SIG-M5 (cell line): ENCODE results near the gene ASXL2.
"Not testable (repeated sequence)": the region's sequence is repeated elsewhere in the genome, so short reads cannot be mapped to it uniquely, and the experiment has no call there.

Experiments
- DNase-seq: peaks from one replicate; lab custom pipeline; 2025; lab: John Stamatoyannopoulos, UW

Gene ASXL2

DNA sequence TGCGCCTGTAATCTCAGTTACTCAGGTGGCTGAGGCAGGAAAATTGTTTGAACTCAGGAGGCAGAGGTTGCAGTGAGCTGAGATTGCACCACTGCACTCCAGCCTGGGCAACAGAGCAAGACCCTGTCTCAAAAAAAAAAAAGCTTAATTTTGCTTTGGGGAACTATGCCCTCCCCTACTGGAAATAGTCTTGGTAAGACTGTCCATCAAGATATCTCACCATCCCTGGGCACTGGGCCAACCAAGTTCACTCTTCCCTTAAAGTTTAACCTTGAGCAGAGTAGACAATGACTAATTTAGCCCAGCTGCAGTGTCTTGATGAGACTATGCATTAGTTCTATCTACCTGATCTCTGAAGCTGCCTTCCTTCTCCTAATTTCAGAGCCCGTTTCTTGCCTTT is 44.7 kb downstream of the ASXL2 start:
- DNase-seq, result no peak

DNA sequence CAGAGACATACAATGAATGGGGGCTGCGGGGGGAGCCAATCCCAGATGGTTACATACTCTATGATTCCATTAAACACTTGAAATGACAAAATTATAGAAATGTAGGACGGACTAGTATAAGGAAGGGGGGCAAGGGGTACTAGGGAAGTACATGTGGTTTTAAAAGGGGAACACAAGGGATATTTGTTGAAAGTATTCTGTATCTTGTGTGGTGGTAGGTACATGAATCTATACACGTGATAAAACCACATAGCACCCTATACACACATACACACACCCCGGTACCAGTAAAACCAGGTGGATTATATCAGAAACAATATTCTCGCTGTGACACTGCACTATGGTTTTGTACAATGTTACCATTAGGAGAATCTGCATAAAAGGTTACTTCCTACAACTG is 45.4 kb downstream of the ASXL2 start:
- no peak for DNase-seq

DNA sequence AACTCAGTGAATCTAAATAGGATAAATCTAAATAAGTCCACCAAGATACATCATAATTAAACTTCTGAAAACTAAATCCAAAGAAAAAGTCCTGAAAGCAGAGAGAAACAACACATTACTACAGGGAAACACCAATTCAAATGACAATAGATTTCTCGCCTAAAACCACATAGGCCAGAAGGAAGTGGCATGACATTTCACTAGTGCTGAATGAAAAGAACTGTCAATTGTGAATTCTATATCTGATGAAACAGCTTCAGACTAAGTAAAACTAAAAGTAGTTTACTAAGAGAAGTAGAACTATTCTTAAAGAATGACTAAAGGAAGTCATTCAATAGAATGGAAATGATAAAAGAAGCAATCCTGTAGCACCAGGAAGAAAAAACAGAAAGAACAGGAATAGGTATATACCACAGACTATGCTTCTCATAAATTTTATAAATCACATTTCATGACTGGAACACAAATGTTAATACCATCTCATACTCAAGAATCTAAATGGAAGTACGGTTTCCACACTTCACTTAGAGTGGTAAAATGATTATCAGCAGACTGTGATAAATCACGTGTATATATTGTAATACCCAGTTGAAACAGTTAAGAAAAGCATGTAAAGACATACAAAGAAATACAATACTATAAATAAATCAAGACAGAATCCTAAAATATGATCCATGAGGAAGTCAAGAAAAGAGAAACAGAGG is 46.4 kb downstream of the ASXL2 start:
- DNase-seq, result no peak

DNA sequence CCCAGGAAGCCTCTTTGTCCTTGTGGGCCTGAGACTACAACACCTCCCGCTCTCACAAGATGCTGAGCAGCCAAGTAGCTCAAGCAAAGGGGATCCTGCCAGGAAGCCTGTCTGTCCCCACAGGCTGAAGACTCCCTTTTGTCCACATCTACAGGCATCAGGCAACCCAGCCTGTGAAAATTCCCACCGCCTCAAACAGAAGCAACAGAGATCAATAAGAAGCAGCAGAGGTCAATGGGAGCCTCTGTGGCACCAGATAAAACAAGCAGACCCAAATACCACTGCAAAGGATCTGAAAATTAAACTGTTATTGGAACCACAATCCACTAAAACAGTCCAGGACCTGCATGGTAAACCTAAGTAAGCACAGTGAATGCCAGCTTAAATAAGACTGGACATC is 48.5 kb downstream of the ASXL2 start:
- DNase-seq, result no peak

DNA sequence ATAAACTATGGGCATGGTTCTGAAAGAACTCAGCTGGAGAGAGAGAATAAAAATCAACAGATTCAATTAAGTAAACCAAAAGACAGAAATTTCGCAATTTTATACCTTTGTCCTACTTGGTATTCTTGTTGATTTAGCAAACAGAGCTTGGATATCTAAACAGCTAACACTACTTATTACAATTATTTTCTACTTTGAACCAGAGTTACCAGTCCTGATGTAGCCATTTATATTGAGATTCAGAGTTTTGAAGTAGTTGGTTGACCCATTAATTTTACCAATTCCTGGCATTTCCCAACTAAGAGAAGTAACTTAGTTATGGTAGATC is 48.9 kb downstream of the ASXL2 start:
- no peak for DNase-seq

DNA sequence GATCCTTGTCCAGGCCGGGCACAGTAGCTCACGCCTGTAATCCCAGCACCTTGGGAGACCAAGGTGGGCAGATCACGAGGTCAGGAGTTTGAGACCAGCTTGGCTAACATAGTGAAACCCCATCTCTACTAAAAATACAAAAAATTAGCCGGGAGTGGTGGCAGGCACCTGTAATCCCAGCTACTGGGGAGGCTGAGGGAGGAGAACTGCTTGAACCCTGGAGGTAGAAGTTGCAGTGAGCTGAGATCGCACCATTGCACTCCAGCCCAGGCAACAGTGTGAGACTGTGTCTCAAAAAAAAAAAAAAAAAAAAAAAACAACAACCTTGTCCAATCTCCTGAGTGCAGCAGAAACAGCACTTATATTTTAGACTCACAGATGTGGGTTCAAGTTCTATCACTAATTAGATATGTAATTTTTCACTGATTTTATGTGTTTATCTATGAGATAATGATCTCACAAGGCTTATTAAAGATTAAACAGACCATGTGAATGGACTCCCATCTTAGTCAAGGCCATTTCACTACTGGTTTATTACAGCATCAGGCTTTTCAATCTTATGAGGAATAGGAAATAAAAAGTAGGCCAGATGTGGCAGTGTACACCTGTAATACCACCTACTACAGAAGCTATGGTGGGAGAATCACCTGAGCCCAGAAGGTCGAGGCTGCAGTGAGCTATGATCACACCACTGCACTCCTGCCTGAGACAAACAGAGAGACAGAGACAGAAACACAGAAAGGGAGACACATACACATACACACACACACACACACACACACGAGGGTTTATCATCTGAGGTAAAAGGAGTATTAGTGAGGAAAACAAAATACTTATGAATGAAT is 49.5 kb downstream of the ASXL2 start:
- DNase-seq, result not testable (repeated sequence)

DNA sequence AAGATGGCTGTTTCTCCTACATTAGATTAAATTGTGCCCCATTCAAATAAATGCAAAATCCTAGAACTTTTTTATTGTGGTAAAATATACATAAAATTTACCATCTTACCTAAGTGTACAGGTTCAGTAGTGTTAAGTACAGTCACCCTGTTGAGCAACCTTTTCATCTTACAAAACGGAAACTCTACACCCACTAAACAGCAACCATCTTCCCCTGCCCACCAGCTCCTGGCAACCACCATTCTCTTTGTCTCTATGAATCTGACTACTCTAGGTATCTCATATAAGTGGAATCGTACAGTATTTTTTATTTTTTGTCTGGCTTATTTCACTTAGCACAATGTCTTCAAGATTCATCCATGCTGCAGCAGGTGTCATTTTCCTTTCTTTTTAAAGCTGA is 53.0 kb downstream of the ASXL2 start:
- DNase-seq, result no peak

DNA sequence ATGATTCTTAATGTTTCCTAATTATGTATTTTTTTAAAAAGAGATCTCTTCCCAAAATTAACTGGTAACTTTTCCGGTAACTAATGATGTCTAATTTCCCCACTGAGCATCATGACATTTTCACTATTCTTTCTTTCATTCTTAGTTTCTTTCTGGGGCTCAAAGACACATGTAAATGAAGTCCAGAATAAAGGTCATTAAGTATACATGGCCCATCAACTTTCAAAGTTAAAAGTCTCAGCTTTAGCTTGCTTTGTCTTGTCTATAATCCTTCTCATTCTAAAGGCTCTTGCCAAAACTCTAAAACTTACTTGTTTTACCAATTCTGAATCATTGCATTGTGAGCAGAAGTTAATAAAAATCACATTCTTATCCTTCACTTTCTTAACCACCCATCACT is 53.6 kb downstream of the ASXL2 start:
- DNase-seq, result no peak

DNA sequence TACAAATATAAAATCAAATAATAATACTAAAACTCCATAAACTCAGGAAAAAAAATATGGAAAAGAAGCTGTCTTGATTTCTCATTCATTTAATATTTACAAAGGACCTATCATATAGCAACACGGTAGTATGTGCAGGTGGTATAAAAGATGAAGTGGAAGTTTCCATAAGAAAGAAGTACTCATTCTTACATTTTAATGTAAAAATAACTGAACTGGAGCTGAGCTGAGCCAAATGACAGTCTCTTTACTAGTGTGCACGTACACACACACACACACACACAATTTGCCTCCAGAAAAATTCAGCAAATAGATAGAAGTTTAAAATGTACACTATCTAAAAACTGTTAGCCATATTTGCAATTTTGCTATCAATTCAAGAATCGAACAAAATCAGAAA is 54.1 kb downstream of the ASXL2 start:
- DNase-seq, result no peak

DNA sequence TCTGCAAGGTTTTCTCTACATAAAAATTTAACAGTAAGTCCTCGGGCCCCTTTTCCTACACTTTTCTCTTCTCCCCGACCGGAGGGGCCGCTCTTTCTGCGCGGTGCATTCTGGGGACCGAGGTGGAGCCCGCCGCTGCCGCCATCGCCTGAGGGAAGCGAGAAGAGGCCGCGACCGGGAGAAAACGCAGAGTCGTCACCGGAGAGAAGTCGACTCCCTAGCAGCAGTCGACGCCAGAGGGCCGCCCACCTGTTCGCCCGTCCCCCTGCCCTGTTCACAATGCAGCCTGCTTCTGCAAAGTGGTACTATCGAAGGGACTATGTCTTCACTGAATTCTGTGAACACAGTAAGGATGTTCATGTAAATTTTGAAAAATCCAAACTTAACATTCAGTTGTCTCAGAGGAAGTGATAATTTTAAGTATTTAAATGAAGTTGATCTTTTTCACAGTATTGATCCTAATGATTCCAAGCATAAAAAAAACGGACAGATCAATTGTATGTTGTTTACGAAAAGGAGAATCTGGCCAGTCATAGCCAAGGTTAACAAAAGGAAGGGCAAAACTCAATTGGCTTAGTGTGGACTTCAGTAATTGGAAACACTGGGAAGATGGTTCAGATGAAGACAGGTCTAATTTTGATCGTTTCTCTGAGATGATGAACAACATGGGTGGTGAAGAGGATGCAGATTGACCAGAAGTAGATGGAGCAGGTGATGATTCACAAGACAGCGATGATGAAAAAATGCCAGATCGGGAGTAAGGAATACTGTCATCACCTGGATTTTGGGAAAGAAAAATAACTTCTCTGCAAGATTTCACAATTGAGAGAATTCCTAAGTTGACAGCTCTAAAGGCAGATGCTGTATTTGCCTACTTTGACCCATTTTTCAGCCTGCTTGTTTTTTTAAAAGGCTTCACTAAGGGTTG is 55.8 kb downstream of the ASXL2 start:
- DNase-seq, result no peak

DNA sequence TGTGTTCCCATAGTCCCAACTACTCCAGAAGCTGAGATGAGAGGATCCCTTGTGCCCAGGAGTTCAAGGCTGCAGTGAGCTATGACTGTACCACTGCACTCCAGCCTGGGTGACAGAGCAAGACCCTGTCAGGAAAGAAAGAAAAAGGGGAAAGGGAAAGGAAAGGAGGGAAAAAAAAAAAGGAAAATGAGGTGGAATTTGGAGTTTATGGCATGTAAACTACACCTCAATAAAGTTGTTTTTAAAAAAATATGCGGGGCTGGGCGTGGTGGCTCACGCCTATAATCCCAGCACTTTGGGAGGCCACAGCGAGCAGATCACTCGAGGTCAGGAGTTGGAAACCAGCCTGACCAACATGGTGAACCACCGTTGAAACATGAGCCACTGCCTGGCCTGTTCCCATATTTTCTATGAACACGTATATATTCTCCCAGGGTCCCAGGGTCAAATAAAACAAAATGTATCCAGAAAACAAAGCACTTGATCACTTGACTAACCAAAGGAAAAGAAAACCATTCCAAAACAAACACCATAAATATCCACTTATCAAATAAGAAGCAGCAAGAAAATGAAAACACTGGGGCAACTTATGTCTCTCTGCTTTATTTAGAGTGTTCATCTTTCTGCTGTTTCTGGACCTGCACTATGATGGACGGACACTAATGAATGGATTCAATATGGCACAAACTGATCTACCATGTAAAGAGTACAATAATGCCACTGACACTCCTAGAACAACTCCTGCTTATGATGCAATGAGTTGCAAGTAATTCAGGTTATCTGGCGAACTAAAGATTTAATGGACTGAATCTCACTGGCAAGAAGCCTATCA is 56.8 kb downstream of the ASXL2 start:
- no peak for DNase-seq

DNA sequence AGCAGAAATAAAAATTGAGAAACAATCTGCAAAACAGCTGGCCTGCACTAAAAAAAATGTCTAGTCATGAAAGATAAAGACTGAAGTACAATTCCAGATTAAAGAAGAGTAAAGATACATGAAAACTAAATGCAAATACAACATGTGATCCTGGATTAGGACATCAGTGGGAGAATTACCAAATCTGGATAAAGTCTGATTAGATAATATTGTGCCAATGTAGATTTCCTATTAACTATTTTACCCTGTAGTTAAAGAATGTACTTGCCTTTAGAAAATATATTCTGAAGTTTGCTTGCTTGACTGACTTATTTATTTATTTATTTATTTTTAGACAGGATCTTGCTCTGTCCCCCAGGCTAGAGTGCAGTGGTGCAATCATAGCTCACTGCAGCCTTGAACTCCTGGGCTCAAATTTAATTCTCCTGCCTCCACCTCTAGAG is 58.7 kb downstream of the ASXL2 start:
- no peak for DNase-seq

DNA sequence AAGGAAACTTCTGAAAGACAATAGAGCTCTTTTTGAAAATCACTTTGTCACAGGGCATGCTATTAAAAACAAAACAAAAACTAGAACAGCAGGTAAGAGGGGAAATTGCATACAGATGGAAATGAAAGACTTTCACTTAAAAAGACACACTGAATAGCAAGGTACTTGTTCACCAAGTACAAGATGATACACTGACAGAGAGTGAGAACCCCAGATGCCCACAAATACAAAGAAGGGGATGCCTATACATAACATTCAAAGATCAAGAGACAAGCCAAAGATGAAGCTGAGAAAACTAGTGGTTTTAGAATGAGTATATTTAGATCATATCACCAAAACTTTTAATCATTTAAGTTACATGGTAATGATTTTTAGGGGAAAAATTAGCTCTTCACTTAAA is 60.7 kb downstream of the ASXL2 start:
- no peak for DNase-seq

DNA sequence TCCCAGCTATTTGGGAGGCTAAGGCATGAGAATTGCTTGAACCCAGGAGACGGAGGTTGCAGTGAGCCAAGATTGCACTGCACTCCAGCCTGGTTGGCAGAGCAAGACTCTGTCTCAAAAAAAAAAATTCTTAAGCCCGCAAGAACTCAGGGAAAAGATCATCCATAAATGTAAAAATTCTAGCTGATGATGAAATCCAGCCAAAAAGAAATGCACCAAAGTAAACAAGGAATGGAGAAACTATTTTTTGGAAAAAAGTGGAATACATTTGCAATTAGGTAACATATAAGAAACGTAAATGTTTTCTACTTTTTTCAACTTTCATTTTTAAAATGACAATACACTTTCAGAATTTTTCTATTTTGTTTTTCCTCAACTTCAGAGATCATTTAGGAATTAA is 61.3 kb downstream of the ASXL2 start:
- DNase-seq, result no peak

DNA sequence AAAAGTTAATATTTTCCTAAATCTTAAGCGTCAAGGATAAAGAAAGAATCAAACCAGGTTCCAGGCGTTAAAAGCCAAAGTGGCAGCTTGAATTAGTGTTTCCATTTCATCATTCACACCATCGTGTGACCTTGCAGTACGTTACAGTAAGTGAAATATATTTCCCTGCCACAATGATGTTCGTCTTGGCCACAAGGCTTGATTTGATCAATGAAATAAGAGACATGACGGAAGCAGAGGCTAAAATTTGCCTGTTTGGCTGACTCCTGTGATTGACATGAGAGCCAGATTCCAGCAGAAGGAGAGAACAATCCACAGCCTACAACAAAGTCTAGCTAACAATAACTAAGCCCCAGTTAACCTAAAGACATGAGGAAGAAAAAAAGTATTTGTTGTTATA is 62.0 kb downstream of the ASXL2 start:
- DNase-seq, result no peak

DNA sequence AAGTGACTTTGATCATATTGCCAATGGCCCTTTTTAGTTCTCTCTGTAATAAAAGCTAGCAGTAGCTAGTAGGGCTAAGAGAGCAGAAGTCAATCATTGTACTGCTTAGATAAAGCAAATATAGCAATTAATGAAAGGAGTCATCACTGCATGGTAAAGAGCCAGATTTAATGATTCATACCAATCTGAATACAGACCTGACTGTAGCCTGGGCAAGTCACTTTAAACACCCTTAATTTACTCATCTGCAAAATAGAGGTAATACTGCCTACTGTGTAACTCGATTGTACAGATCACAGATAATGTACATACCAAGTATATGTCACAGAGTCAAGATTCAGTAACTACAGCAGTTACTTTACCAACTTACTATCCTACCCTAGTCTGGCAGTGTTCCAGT is 63.6 kb downstream of the ASXL2 start:
- DNase-seq, result no peak

DNA sequence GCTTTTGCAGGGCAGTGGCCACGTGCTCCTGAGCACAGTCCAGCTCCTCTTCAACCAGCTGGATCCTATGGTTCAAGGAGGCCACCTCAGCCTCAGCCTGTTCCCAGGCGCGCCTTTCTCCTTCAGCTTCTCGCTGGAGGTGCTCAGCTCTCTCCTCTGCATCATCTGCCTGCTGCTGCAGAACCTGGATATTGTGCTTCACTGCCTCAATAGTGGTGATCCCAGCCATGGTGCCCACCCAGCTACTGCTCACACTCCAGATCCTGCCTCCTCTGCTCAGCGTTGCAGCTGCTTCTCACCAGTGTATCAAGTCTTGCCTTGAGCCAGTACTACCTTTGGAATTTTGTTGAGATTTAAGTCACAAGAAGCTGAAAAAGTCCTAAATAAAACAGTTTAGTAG is 67.9 kb downstream of the ASXL2 start:
- no peak for DNase-seq

DNA sequence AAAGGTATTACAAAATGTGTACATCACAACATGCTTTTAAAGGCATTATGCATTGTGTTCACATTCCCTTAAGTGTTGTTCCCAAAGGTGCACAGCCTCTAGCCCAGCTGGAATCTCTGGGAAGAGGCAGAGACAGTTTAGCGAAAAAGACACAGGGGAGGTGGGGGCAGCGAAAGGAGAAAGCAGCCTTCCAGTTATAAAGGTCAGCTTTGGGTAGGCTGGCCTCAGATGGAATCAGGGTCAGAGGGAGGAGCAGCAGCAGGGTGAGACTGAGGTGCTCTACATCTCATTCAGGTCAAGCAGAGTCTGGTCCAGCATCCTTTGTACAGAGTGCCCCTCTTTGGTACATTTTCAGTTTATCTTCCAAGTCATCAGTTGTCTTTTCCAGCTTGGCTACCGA is 68.6 kb downstream of the ASXL2 start:
- no peak for DNase-seq

DNA sequence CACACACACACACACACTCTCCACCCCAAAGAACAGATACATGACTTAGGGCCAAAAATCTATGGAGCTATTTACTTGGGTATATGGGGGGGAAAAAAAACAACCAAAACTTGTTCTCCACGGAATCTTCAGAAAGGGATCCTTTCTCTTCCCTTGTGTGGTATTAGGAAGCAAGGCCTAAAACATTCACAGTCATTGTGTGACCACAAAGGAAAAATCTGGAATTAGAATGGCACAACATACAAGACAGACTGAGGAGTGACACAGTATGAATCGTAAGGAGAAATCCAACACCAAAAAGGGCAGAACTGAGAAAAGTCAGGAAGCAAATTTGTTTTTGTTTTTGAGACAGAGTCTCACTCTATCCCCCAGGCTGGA is 70.3 kb downstream of the ASXL2 start:
- no peak for DNase-seq

DNA sequence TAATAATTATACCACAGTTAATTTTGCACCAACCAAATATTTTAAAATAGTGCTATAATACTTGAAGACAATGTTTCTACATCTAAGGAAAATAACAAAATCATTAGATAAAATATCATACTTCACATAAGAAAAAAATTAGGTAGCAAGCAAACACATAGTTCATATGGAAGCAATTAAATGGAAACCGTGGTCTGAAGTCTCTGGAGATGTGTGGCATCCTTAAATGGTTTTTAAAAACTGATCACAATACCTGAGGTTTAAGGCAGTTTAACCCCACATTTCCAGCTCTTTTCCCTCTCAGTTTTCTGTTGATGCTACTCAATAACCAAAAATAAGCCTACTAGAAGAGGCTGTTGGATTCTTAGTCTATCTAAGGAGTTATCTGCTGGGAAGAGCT is 71.3 kb downstream of the ASXL2 start:
- no peak for DNase-seq

DNA sequence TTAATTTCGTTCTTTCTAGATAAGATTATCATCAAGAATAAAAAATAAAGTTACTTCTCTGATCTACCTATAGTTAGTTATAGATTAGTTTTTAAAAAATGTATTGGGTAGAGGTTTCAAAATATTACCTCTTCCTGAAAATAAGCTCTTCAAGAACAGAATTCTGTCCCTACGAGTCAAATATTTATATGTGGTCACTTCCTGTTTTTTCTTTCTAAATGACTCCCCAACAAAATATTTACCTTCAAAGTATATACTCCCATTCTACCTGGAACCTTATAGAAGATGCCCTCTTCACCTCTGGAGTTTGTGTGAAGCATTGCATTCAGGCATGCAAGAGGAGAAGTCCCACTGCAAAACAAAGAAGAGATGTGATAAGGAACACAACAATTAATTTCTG is 72.3 kb downstream of the ASXL2 start:
- no peak for DNase-seq

DNA sequence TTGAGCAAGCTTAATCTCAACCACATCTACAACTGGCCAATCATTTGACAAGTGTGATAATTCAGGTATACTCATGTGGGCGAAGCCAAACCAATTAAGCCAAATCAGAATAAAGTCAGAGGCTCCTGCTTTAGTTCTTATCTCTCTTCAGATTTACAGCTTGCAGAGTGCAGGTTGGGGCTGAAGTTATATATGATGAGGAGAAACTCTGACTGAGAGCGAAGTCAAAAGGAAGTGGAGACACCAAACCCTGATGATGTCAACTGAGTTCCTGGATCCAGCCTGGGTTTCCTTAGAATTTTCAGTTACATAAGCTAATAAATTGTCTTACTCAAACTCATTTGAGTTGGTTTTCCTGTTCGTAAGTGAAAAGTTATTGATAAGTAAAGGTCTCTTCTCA is 73.9 kb downstream of the ASXL2 start:
- DNase-seq, result no peak
